Measurements from ENCODE around the gene SFMBT2.

- TF ChIP-seq MAX (IDR thresholded peaks at IDR 0.05), result no peak
- TF ChIP-seq EP300 (IDR thresholded peaks at IDR 0.05; ENCODE audit: borderline replicate concordance), result no peak
- no peak for TF ChIP-seq NFIC (IDR thresholded peaks at IDR 0.05)
These were observed 24.8 kb upstream of the SFMBT2 start for GRCh38 chr10:7435674-7436073.

Measured in Ishikawa (cell line).